Measurements from ENCODE around the gene MYO1E.

DNA sequence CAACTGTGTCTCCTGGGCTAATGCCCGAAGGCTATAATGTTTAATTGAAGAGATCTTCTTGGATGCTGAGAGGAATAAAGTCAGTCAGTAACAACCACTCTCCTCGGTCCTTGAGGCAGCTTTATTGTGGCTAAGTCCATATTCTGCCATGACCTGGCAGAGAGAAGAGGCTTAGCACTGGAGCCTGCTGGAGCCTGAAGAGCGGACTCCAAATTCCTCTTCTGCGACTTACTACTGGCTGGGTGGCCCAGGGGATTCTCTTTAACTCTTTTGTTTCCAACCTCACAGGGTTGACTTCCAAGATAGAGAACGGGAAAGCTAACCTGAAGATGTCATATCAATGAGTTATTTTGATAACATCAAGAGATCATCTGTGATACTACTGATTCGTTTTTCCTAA, 71.1 kb downstream of the MYO1E start:
- TF ChIP-seq, protein P1, sequence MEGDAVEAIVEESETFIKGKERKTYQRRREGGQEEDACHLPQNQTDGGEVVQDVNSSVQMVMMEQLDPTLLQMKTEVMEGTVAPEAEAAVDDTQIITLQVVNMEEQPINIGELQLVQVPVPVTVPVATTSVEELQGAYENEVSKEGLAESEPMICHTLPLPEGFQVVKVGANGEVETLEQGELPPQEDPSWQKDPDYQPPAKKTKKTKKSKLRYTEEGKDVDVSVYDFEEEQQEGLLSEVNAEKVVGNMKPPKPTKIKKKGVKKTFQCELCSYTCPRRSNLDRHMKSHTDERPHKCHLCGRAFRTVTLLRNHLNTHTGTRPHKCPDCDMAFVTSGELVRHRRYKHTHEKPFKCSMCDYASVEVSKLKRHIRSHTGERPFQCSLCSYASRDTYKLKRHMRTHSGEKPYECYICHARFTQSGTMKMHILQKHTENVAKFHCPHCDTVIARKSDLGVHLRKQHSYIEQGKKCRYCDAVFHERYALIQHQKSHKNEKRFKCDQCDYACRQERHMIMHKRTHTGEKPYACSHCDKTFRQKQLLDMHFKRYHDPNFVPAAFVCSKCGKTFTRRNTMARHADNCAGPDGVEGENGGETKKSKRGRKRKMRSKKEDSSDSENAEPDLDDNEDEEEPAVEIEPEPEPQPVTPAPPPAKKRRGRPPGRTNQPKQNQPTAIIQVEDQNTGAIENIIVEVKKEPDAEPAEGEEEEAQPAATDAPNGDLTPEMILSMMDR (IDR thresholded peaks at IDR 0.05 in 8 of 11, conservative IDR thresholded peaks at IDR 0.05 in 3 of 11) = no peak
- no peak for TF ChIP-seq POLR2A (IDR thresholded peaks at IDR 0.05)
- TF ChIP-seq POLR2AphosphoS5 (IDR thresholded peaks at IDR 0.05) = no peak

Measured in spleen (tissue), 7 donors.